ENCODE results near the gene NCF2.

NCF2 gene

GRCh38 chr1:183596500-183596899, 6.2 kb upstream of the NCF2 start:
- Histone ChIP-seq H3K9me3 (ENCODE audit: control insufficient read depth in 1 of 2, low read length in 2 of 2) (no peaks in the 10 kb centered on the region), H3K36me3 (ENCODE audit: control insufficient read depth in 1 of 2, insufficient read depth in 2 of 2, low read length in 2 of 2) (no peaks in the 10 kb centered on the region), H3K4me1 (ENCODE audit: control insufficient read depth in 1 of 2, insufficient read depth in 2 of 2, low read length in 2 of 2) (peaks cover 0 to 11% of the 10 kb centered on the region in 2 donors), H3K27ac (ENCODE audit: low read length) (no peak overlapping the region), H3K27me3 (ENCODE audit: low read depth, low read length) (no peaks in the 10 kb centered on the region), H3K4me3 (ENCODE audit: low read depth in 1 of 2, low read length in 2 of 2) (no peak overlapping the region)

- Histone ChIP-seq H3K27ac (ENCODE audit: low read length) (no peak overlapping the region), H3K4me3 (ENCODE audit: low read depth in 1 of 2, low read length in 2 of 2) (no peak overlapping the region), H3K4me1 (ENCODE audit: control insufficient read depth in 1 of 2, insufficient read depth in 2 of 2, low read length in 2 of 2) (peaks cover 0 to 11% of the 10 kb centered on the region in 2 donors), H3K9me3 (ENCODE audit: control insufficient read depth in 1 of 2, low read length in 2 of 2) (no peaks in the 10 kb centered on the region), H3K27me3 (ENCODE audit: low read depth, low read length) (no peaks in the 10 kb centered on the region), H3K36me3 (ENCODE audit: control insufficient read depth in 1 of 2, insufficient read depth in 2 of 2, low read length in 2 of 2) (no peaks in the 10 kb centered on the region)
Measured at GRCh38 chr1:183595537-183595936, 5.3 kb upstream of the NCF2 start.

GRCh38 chr1:183593356-183593755, 3.1 kb upstream of the NCF2 start:
- Histone ChIP-seq H3K4me3 (ENCODE audit: low read depth in 1 of 2, low read length in 2 of 2) (no peak overlapping the region), H3K36me3 (ENCODE audit: control insufficient read depth in 1 of 2, insufficient read depth in 2 of 2, low read length in 2 of 2) (no peaks in the 10 kb centered on the region), H3K27me3 (ENCODE audit: low read depth, low read length) (no peaks in the 10 kb centered on the region), H3K27ac (ENCODE audit: low read length) (no peak overlapping the region), H3K4me1 (ENCODE audit: control insufficient read depth in 1 of 2, insufficient read depth in 2 of 2, low read length in 2 of 2) (peaks cover 0 to 8% of the 10 kb centered on the region in 2 donors), H3K9me3 (ENCODE audit: control insufficient read depth in 1 of 2, low read length in 2 of 2) (no peaks in the 10 kb centered on the region)

- Histone ChIP-seq H3K36me3 (ENCODE audit: control insufficient read depth in 1 of 2, insufficient read depth in 2 of 2, low read length in 2 of 2) (no peaks in the 10 kb centered on the region), H3K27me3 (ENCODE audit: low read depth, low read length) (no peaks in the 10 kb centered on the region), H3K4me3 (ENCODE audit: low read depth in 1 of 2, low read length in 2 of 2) (no peak overlapping the region), H3K4me1 (ENCODE audit: control insufficient read depth in 1 of 2, insufficient read depth in 2 of 2, low read length in 2 of 2) (peaks cover 0 to 2% of the 10 kb centered on the region in 2 donors), H3K9me3 (ENCODE audit: control insufficient read depth in 1 of 2, low read length in 2 of 2) (no peaks in the 10 kb centered on the region), H3K27ac (ENCODE audit: low read length) (no peak overlapping the region)
Measured at GRCh38 chr1:183592733-183593132, 2.5 kb upstream of the NCF2 start.

- H3K4me1 ChIP-seq (ENCODE audit: control insufficient read depth in 1 of 2, insufficient read depth in 2 of 2, low read length in 2 of 2): no peaks in the 10 kb centered on the region
- no peaks in the 10 kb centered on the region for H3K27me3 ChIP-seq (ENCODE audit: low read depth, low read length)
- no peaks in the 10 kb centered on the region for H3K36me3 ChIP-seq (ENCODE audit: control insufficient read depth in 1 of 2, insufficient read depth in 2 of 2, low read length in 2 of 2)
- peak overlapping the region; percentile 47 to 55 for H3K4me3 ChIP-seq (ENCODE audit: low read depth in 1 of 2, low read length in 2 of 2)
- no peaks in the 10 kb centered on the region for H3K9me3 ChIP-seq (ENCODE audit: control insufficient read depth in 1 of 2, low read length in 2 of 2)
- H3K27ac ChIP-seq (ENCODE audit: low read length): peak overlapping the region; percentile 63
Measured at GRCh38 chr1:183589874-183590243, 400 bp downstream of the NCF2 start.

GRCh38 chr1:183589384-183589783, 875 bp downstream of the NCF2 start:
- H3K4me3 ChIP-seq (ENCODE audit: low read depth in 1 of 2, low read length in 2 of 2): peak overlapping the region; percentile 47 to 55

GRCh38 chr1:183588827-183589226, 1.4 kb downstream of the NCF2 start:
- Histone ChIP-seq H3K27ac (ENCODE audit: low read length) (peak overlapping the region; percentile 63), H3K4me3 (ENCODE audit: low read depth in 1 of 2, low read length in 2 of 2) (peak overlapping the region; percentile 47 to 55), H3K4me1 (ENCODE audit: control insufficient read depth in 1 of 2, insufficient read depth in 2 of 2, low read length in 2 of 2) (no peaks in the 10 kb centered on the region)

More at GRCh38 chr1:183589384-183589783, 875 bp downstream of the NCF2 start:
- Histone ChIP-seq H3K27ac (ENCODE audit: low read length) (peak overlapping the region; percentile 63), H3K4me1 (ENCODE audit: control insufficient read depth in 1 of 2, insufficient read depth in 2 of 2, low read length in 2 of 2) (no peaks in the 10 kb centered on the region), H3K36me3 (ENCODE audit: control insufficient read depth in 1 of 2, insufficient read depth in 2 of 2, low read length in 2 of 2) (no peaks in the 10 kb centered on the region), H3K9me3 (ENCODE audit: control insufficient read depth in 1 of 2, low read length in 2 of 2) (no peaks in the 10 kb centered on the region), H3K27me3 (ENCODE audit: low read depth, low read length) (no peaks in the 10 kb centered on the region)

GRCh38 chr1:183586926-183587325, 3.3 kb downstream of the NCF2 start:
- H3K4me3 ChIP-seq (ENCODE audit: low read depth in 1 of 2, low read length in 2 of 2): no peak overlapping the region
- H3K27ac ChIP-seq (ENCODE audit: low read length): no peak overlapping the region

More at GRCh38 chr1:183588827-183589226, 1.4 kb downstream of the NCF2 start:
- Histone ChIP-seq H3K36me3 (ENCODE audit: control insufficient read depth in 1 of 2, insufficient read depth in 2 of 2, low read length in 2 of 2) (no peaks in the 10 kb centered on the region), H3K27me3 (ENCODE audit: low read depth, low read length) (no peaks in the 10 kb centered on the region), H3K9me3 (ENCODE audit: control insufficient read depth in 1 of 2, low read length in 2 of 2) (no peaks in the 10 kb centered on the region)

GRCh38 chr1:183586455-183586854, 3.8 kb downstream of the NCF2 start:
- no peaks in the 10 kb centered on the region for H3K27me3 ChIP-seq (ENCODE audit: low read depth, low read length)
- H3K4me1 ChIP-seq (ENCODE audit: control insufficient read depth in 1 of 2, insufficient read depth in 2 of 2, low read length in 2 of 2): peaks cover 0 to 5% of the 10 kb centered on the region in 2 donors
- H3K27ac ChIP-seq (ENCODE audit: low read length): no peak overlapping the region
- H3K9me3 ChIP-seq (ENCODE audit: control insufficient read depth in 1 of 2, low read length in 2 of 2): no peaks in the 10 kb centered on the region
- H3K36me3 ChIP-seq (ENCODE audit: control insufficient read depth in 1 of 2, insufficient read depth in 2 of 2, low read length in 2 of 2): no peaks in the 10 kb centered on the region
- no peak overlapping the region for H3K4me3 ChIP-seq (ENCODE audit: low read depth in 1 of 2, low read length in 2 of 2)

More at GRCh38 chr1:183586926-183587325, 3.3 kb downstream of the NCF2 start:
- peaks cover 0 to 5% of the 10 kb centered on the region in 2 donors for H3K4me1 ChIP-seq (ENCODE audit: control insufficient read depth in 1 of 2, insufficient read depth in 2 of 2, low read length in 2 of 2)
- no peaks in the 10 kb centered on the region for H3K9me3 ChIP-seq (ENCODE audit: control insufficient read depth in 1 of 2, low read length in 2 of 2)
- H3K36me3 ChIP-seq (ENCODE audit: control insufficient read depth in 1 of 2, insufficient read depth in 2 of 2, low read length in 2 of 2): no peaks in the 10 kb centered on the region
- H3K27me3 ChIP-seq (ENCODE audit: low read depth, low read length): no peaks in the 10 kb centered on the region

- no peak overlapping the region for H3K27ac ChIP-seq (ENCODE audit: low read length)
Measured at GRCh38 chr1:183585038-183585437, 5.2 kb downstream of the NCF2 start.

GRCh38 chr1:183584147-183584546, 6.1 kb downstream of the NCF2 start:
- Histone ChIP-seq H3K36me3 (ENCODE audit: control insufficient read depth in 1 of 2, insufficient read depth in 2 of 2, low read length in 2 of 2) (no peaks in the 10 kb centered on the region), H3K4me3 (ENCODE audit: low read depth in 1 of 2, low read length in 2 of 2) (no peak overlapping the region), H3K27me3 (ENCODE audit: low read depth, low read length) (no peaks in the 10 kb centered on the region), H3K27ac (ENCODE audit: low read length) (no peak overlapping the region), H3K9me3 (ENCODE audit: control insufficient read depth in 1 of 2, low read length in 2 of 2) (no peaks in the 10 kb centered on the region), H3K4me1 (ENCODE audit: control insufficient read depth in 1 of 2, insufficient read depth in 2 of 2, low read length in 2 of 2) (peaks cover 0 to 5% of the 10 kb centered on the region in 2 donors)

More at GRCh38 chr1:183585038-183585437, 5.2 kb downstream of the NCF2 start:
- Histone ChIP-seq H3K27me3 (ENCODE audit: low read depth, low read length) (no peaks in the 10 kb centered on the region), H3K36me3 (ENCODE audit: control insufficient read depth in 1 of 2, insufficient read depth in 2 of 2, low read length in 2 of 2) (no peaks in the 10 kb centered on the region), H3K4me3 (ENCODE audit: low read depth in 1 of 2, low read length in 2 of 2) (no peak overlapping the region), H3K4me1 (ENCODE audit: control insufficient read depth in 1 of 2, insufficient read depth in 2 of 2, low read length in 2 of 2) (peaks cover 0 to 5% of the 10 kb centered on the region in 2 donors), H3K9me3 (ENCODE audit: control insufficient read depth in 1 of 2, low read length in 2 of 2) (no peaks in the 10 kb centered on the region)

GRCh38 chr1:183583466-183583865, 6.8 kb downstream of the NCF2 start:
- H3K4me1 ChIP-seq (ENCODE audit: control insufficient read depth in 1 of 2, insufficient read depth in 2 of 2, low read length in 2 of 2): peaks cover 0 to 5% of the 10 kb centered on the region in 2 donors
- no peak overlapping the region for H3K4me3 ChIP-seq (ENCODE audit: low read depth in 1 of 2, low read length in 2 of 2)
- no peaks in the 10 kb centered on the region for H3K9me3 ChIP-seq (ENCODE audit: control insufficient read depth in 1 of 2, low read length in 2 of 2)
- no peak overlapping the region for H3K27ac ChIP-seq (ENCODE audit: low read length)
- H3K27me3 ChIP-seq (ENCODE audit: low read depth, low read length): no peaks in the 10 kb centered on the region
- H3K36me3 ChIP-seq (ENCODE audit: control insufficient read depth in 1 of 2, insufficient read depth in 2 of 2, low read length in 2 of 2): no peaks in the 10 kb centered on the region

All from muscle layer of duodenum (tissue), 2 donors.